VCaP (cell line): ENCODE measurements around the gene TTN.

Experiments
- H3K27ac ChIP-seq: fragments of 450-650 bp; 2 replicates; pipeline ENCODE4 v1.5.1; 2017
- TF ChIP-seq, protein P1 (sequence below): fragments of 450-650 bp; conservative IDR thresholded peaks from 2 replicates; pipeline ENCODE4 v1.5.1; 2017; ENCODE audit warnings: mild to moderate bottlenecking, moderate library complexity

The TTN gene

DNA sequence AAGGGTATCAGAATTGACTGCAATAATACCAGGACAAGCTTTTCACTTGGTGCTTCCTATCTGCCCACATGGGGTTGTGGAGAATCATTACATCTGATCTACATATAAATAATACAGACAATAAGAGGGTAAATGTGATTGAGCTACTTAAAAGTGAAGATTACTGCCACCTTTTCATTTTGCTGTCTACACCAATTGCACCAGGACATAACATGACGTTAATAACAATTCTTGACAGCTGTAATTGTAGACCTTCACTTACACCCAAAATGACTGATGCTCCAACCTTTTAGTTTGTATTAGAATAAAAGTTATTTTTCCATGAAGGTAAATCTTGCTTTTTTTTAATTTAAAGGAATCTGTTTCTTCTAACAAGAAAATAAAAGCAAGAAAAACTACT, 36.5 kb upstream of the TTN start:
- no peak overlapping the region for H3K27ac ChIP-seq
- TF ChIP-seq, protein P1, sequence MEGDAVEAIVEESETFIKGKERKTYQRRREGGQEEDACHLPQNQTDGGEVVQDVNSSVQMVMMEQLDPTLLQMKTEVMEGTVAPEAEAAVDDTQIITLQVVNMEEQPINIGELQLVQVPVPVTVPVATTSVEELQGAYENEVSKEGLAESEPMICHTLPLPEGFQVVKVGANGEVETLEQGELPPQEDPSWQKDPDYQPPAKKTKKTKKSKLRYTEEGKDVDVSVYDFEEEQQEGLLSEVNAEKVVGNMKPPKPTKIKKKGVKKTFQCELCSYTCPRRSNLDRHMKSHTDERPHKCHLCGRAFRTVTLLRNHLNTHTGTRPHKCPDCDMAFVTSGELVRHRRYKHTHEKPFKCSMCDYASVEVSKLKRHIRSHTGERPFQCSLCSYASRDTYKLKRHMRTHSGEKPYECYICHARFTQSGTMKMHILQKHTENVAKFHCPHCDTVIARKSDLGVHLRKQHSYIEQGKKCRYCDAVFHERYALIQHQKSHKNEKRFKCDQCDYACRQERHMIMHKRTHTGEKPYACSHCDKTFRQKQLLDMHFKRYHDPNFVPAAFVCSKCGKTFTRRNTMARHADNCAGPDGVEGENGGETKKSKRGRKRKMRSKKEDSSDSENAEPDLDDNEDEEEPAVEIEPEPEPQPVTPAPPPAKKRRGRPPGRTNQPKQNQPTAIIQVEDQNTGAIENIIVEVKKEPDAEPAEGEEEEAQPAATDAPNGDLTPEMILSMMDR = no peak

DNA sequence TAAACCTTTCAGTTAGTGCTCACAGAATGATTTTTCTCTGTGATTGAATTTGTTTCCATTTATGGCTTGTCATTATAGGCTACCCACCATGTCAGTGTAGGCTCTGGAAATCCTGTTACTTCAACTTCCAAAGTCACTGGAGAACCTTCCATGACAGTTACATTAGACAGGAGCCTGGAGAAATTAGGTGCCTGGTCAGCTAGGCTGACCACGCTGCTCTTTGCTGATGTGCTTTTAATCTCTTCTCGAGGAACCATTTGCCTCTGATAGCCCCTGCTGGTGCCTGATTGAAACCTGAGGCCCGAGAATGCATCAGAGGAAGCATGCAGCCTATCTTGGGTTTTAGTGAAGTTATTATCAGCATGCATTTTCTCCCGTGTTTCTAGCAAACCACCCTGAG, 29.6 kb upstream of the TTN start:
- TF ChIP-seq, protein P1 = no peak
- no peak overlapping the region for H3K27ac ChIP-seq

DNA sequence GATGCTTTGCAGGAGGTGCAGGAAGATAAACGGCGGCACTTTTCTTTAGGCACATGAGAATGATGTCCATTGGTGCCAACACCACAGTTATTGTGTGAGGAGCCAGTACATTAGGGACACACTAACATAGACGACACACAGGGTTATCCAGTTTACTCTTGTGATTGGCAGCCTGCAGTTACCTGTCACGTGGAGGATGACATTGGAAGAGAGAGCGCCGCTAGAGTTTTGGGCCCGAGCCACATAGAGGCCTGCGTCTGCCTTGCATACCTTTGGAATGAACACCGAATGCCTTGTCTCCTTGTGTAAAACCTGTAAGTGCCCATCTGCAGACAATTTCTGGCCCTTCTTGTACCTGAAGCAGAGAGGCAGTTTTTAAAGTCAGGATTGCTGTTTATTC, 26.9 kb upstream of the TTN start:
- no peak overlapping the region for H3K27ac ChIP-seq
- TF ChIP-seq, protein P1 = no peak

DNA sequence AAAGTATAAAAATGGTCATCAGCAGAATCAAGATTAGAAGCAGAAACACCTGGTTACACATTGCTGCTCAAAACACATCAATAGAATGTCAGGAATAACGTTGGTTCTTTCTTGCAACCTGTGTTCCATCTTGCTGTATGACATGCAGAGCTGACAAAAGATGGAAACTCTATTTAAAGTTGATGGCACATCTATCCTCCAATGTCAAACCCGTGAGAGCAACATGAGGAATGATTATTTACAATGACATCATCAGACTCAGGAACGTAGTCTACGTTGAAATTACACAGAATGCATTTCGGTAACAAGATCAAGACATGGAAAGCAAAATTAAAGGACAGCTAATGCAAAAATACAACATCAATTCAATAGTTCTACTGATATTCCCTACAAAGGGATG, 26.2 kb upstream of the TTN start:
- TF ChIP-seq, protein P1 = no peak
- H3K27ac ChIP-seq = no peak overlapping the region

DNA sequence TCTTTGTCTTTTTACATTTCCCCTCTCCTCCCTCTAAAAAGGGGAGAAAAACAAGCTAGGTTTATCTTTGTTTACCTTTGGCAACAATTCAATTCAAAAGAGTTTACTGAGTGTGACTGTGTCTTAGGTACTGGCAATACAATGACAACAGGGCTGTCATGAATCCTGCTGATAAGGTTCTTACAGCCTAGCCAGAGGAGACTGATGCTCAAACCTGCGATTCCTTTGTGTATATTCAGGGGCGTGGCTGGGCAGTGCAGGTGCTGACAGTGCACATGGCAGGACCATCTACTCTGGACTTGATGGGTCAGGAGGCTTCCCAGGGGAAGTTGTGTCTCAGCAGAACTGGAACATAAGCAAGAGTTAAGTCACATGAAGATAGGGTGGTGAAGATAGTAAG, 23.2 kb upstream of the TTN start:
- peak overlapping the region; percentile 90 for H3K27ac ChIP-seq
- TF ChIP-seq, protein P1 = no peak

DNA sequence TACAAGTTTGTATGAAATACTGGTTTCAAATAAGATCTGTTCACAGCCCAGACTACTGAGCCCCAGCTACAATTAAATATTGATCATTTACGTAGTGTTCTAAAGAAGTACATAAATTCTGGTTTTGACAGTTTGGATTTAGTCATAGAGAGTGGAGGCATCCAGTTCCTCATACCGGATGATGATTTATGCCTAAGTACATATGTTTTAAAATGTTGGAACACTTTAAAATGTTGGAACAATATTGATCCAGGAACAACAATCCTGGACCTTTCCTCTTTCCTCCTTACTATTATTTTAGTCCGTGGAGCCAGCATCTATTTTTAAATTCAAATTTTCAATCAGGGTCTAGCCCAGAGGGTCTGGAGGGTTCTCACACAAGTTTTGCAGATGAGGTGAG, 22.8 kb upstream of the TTN start:
- H3K27ac ChIP-seq = peak overlapping the region; percentile 90
- TF ChIP-seq, protein P1 = no peak

DNA sequence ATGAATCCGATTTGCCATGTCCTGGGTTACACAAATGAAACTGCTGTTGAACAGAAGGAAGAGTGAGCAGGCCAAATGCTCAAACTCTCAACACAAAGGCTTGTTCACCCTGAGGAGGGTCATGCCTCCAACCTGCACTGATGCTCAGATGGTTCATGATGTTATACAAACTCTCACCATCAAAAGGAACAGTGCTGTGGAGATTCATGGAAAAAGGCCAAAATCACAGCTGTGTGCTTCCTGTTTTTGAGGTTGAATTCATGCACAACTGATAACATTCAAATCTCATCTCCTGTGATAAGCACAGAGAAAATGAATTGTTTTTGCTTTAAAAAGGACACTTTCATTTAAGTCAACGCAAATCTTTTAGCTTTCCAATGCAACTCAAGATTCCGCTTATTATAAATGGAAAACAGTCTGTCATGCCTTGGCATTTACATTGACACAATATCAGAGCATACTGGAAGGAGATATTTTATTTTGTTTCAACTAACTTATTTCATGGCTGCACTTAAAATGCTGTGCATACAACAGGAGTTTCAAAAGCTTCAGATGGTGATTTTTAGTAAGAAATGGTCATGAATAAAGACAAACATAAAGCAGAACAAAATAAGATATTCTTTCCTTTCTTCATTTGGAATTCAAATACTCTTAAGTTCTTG, 22.2 kb upstream of the TTN start:
- peak overlapping the region; percentile 90 for H3K27ac ChIP-seq
- TF ChIP-seq, protein P1 = 0 out of 2 replicates have a peak, but pooled peaks have one; percentile 9
